H1 (cell line): ENCODE results near the gene RALGDS. TPM values are rescaled to one million over a fixed set of nuclear protein-coding genes. Genes with fewer than 3 reads are reported as not detected.

Source experiments
- CTCF ChIA-PET: fragments of 300-600 bp; sonication (Branson Sonifier 250); formaldehyde crosslinking; loops from one replicate; lab custom pipeline; 2021; ENCODE audit not compliant: partially characterized antibody; lab: Charles Lee
- POLR2A ChIA-PET: fragments of 300-600 bp; sonication (Branson Sonifier 250); formaldehyde crosslinking; loops from one replicate; lab custom pipeline; 2021; ENCODE audit warnings: inconsistent platforms; ENCODE audit not compliant: partially characterized antibody; lab: Charles Lee
- DNase-seq, 2 experiments: peaks; one replicate each; pipeline versions ENCODE4 v3.0.0 to v3.0.0-alpha.2; 2010 to 2022; ENCODE audit warnings: low spot score in 2 of 2, low read depth in 1 of 2, mixed read lengths in 1 of 2
- FAIRE-seq: peaks from 2 replicates; lab custom pipeline; 2011; peaks lifted over from hg19 to GRCh38; lab: Jason Lieb, UNC
- H2AFZ ChIP-seq: 2 replicates; pipeline ENCODE4 v1.8.1; 2012; ENCODE audit warnings: low read length, inconsistent platforms
- H2AK5ac ChIP-seq: 2 replicates; pipeline ENCODE4 v1.6.1; 2013; ENCODE audit warnings: low read depth, low read length
- H2BK120ac ChIP-seq: replicated peaks from 2 replicates; pipeline ENCODE3; 2013; ENCODE audit warnings: low read depth, low read length, inconsistent platforms
- H2BK12ac ChIP-seq: 2 replicates; pipeline ENCODE4 v1.6.1; 2013; ENCODE audit warnings: low read depth, low read length
- H2BK15ac ChIP-seq: 2 replicates; pipeline ENCODE4 v1.6.1; 2013; ENCODE audit warnings: low read length
- H2BK20ac ChIP-seq: 2 replicates; pipeline ENCODE4 v1.6.1; 2013; ENCODE audit warnings: low read length
- H2BK5ac ChIP-seq: 2 replicates; pipeline ENCODE4 v1.6.1; 2013; ENCODE audit warnings: low read depth, low read length
- H3K14ac ChIP-seq: 2 replicates; pipeline ENCODE4 v1.6.1; 2013; ENCODE audit warnings: inconsistent platforms; ENCODE audit not compliant: insufficient read length
- H3K18ac ChIP-seq: 2 replicates; pipeline ENCODE4 v1.6.1; 2013; ENCODE audit warnings: low read length; ENCODE audit errors: extremely low read depth
- H3K23ac ChIP-seq: 2 replicates; pipeline ENCODE4 v1.6.1; 2013; ENCODE audit warnings: inconsistent platforms; ENCODE audit not compliant: insufficient read length
- H3K23me2 ChIP-seq: 2 replicates; pipeline ENCODE4 v1.6.1; 2013; ENCODE audit warnings: low read depth, low read length
- H3K27ac ChIP-seq: 2 replicates; pipeline ENCODE4 v1.6.1; 2011; ENCODE audit warnings: low read depth, low read length, inconsistent platforms
- H3K27me3 ChIP-seq, 4 experiments: replicated peaks in 1 of 4; 1 replicate in 1 of 4; 2 replicates in 3 of 4; pipeline versions ENCODE4 v1.6.1 to v1.8.1; 2011 to 2013; ENCODE audit warnings: low read length in 3 of 4, mild to moderate bottlenecking in 3 of 4, inconsistent platforms in 2 of 4, mixed read lengths in 2 of 4, moderate library complexity in 1 of 4; ENCODE audit not compliant: control insufficient read depth in 3 of 4, insufficient read depth in 3 of 4; ENCODE audit errors: extremely low read depth in 1 of 4
- H3K36me3 ChIP-seq, 4 experiments: 2 replicates each; pipeline versions ENCODE4 v1.6.1 to v1.8.1; 2011 to 2013; ENCODE audit warnings: mild to moderate bottlenecking in 4 of 4, low read length in 3 of 4, moderate library complexity in 2 of 4, control low read depth in 1 of 4, inconsistent platforms in 1 of 4; ENCODE audit not compliant: insufficient read depth in 4 of 4, control insufficient read depth in 2 of 4
- H3K4ac ChIP-seq: replicated peaks from 2 replicates; pipeline ENCODE3; 2013; ENCODE audit warnings: low read length, low read depth, mixed read lengths, inconsistent platforms; ENCODE audit not compliant: insufficient read length
- H3K4me1 ChIP-seq, 4 experiments: replicated peaks in 1 of 4; 1 replicate in 1 of 4; 2 replicates in 3 of 4; pipeline versions ENCODE4 v1.6.1 to v1.8.1; 2011 to 2013; ENCODE audit warnings: low read length in 3 of 4, inconsistent platforms in 2 of 4, mixed read lengths in 1 of 4; ENCODE audit not compliant: insufficient read depth in 4 of 4, control insufficient read depth in 3 of 4
- H3K4me2 ChIP-seq, 2 experiments: 2 replicates each; pipeline versions ENCODE4 v1.6.1 to v1.8.1; 2011 to 2013; ENCODE audit warnings: low read depth in 2 of 2, low read length in 2 of 2, control low read depth in 1 of 2, inconsistent platforms in 1 of 2, mild to moderate bottlenecking in 1 of 2; ENCODE audit not compliant: insufficient read depth in 1 of 2
- H3K4me3 ChIP-seq, 4 experiments: fragments of 200-600, 300-600 bp in 1 of 4; sonication (generic), shearing (Covaris generic), sonication (Bioruptor Twin) in 1 of 4; 2 replicates each; pipeline versions ENCODE4 v1.5.1 to v1.8.1; 2011 to 2016; ENCODE audit warnings: low read length in 4 of 4, low read depth in 3 of 4, control low read depth in 2 of 4, inconsistent platforms in 2 of 4, mild to moderate bottlenecking in 2 of 4, mixed read lengths in 1 of 4, moderate library complexity in 1 of 4; ENCODE audit not compliant: insufficient read depth in 2 of 4; ENCODE audit errors: extremely low read depth in 1 of 4
- H3K56ac ChIP-seq: replicated peaks from 2 replicates; pipeline ENCODE3; 2013; ENCODE audit warnings: low read depth, mild to moderate bottlenecking, mixed read lengths, low read length, inconsistent platforms; ENCODE audit not compliant: insufficient read length
- H3K79me1 ChIP-seq: 2 replicates; pipeline ENCODE4 v1.6.1; 2013; ENCODE audit warnings: low read depth, low read length, control low read depth
- H3K79me2 ChIP-seq, 2 experiments: 2 replicates each; pipeline versions ENCODE4 v1.6.1 to v1.8.1; 2012 to 2013; ENCODE audit warnings: low read length in 2 of 2, mild to moderate bottlenecking in 2 of 2, inconsistent platforms in 1 of 2; ENCODE audit not compliant: insufficient read depth in 2 of 2, control insufficient read depth in 1 of 2
- H3K9ac ChIP-seq, 4 experiments: replicated peaks in 1 of 4; 1 replicate in 1 of 4; 2 replicates in 3 of 4; pipeline versions ENCODE4 v1.6.1 to v1.8.1; 2011 to 2013; ENCODE audit warnings: low read depth in 3 of 4, low read length in 3 of 4, control low read depth in 2 of 4, mild to moderate bottlenecking in 2 of 4, moderate library complexity in 2 of 4, inconsistent platforms in 1 of 4; ENCODE audit errors: extremely low read depth in 1 of 4
- H3K9me3 ChIP-seq, 2 experiments: 2 replicates each; pipeline versions ENCODE4 v1.6.1 to v1.8.1; 2012 to 2013; ENCODE audit warnings: mild to moderate bottlenecking in 2 of 2, moderate library complexity in 2 of 2, control low read depth in 1 of 2, inconsistent platforms in 1 of 2, low read depth in 1 of 2, low read length in 1 of 2, mixed read lengths in 1 of 2; ENCODE audit not compliant: insufficient read depth in 2 of 2
- H4K20me1 ChIP-seq, 2 experiments: replicated peaks in 1 of 2; 2 replicates each; pipeline versions ENCODE3 to v1.8.1; 2011 to 2013; ENCODE audit warnings: inconsistent platforms in 2 of 2, low read length in 2 of 2, mild to moderate bottlenecking in 1 of 2; ENCODE audit not compliant: insufficient read depth in 2 of 2, control insufficient read depth in 1 of 2
- H4K5ac ChIP-seq: 2 replicates; pipeline ENCODE4 v1.6.1; 2013; ENCODE audit warnings: low read length, low read depth, mixed read lengths, inconsistent platforms; ENCODE audit not compliant: insufficient read length
- H4K8ac ChIP-seq: 2 replicates; pipeline ENCODE4 v1.8.0; 2013; ENCODE audit warnings: mild to moderate bottlenecking, moderate library complexity, low read length, inconsistent platforms; ENCODE audit not compliant: insufficient read depth; ENCODE audit errors: extremely low read depth
- H4K91ac ChIP-seq: replicated peaks from 2 replicates; pipeline ENCODE3; 2013; ENCODE audit warnings: low read length, mixed read lengths, inconsistent platforms; ENCODE audit not compliant: insufficient read length
- CTBP2 ChIP-seq: IDR thresholded peaks from 2 replicates; pipeline ENCODE4 v1.7.0; 2011; ENCODE audit warnings: borderline replicate concordance, mild to moderate bottlenecking, moderate library complexity, mixed read lengths, low read length; ENCODE audit not compliant: insufficient read depth, insufficient read length
- FOSL1 ChIP-seq: IDR thresholded peaks from 2 replicates; pipeline ENCODE4 v1.6.1; 2011; ENCODE audit warnings: mild to moderate bottlenecking, low read depth, low read length, moderate library complexity; ENCODE audit not compliant: insufficient read depth
- HDAC2 ChIP-seq, 2 experiments: fragments of 300-600 bp in 1 of 2; sonication (generic) in 1 of 2; IDR thresholded peaks; 2 replicates each; pipeline ENCODE4 v1.6.1; 2011 to 2012; ENCODE audit warnings: low read depth in 2 of 2, low read length in 2 of 2, mild to moderate bottlenecking in 2 of 2, moderate library complexity in 2 of 2, borderline replicate concordance in 1 of 2, inconsistent platforms in 1 of 2
- KDM1A ChIP-seq: fragments of 200-600, 300-600 bp; sonication (generic); IDR thresholded peaks from 2 replicates; pipeline ENCODE4 v1.7.1; 2016; ENCODE audit warnings: mild to moderate bottlenecking, low read length, borderline replicate concordance
- KDM5A ChIP-seq: fragments of 200-600 bp; IDR thresholded peaks from 2 replicates; pipeline ENCODE4 v1.7.1; 2012; ENCODE audit warnings: mild to moderate bottlenecking, low read length, inconsistent platforms, mixed read lengths
- MAX ChIP-seq: IDR thresholded peaks from 2 replicates; pipeline ENCODE4 v1.6.1; 2012; ENCODE audit warnings: inconsistent platforms
- RXRA ChIP-seq: IDR thresholded peaks from 2 replicates; pipeline ENCODE4 v1.6.1; 2011; ENCODE audit warnings: low read depth, mild to moderate bottlenecking, low read length, moderate library complexity; ENCODE audit not compliant: insufficient read depth
- SAP30 ChIP-seq: fragments of 300-600 bp; sonication (generic); IDR thresholded peaks from 2 replicates; pipeline ENCODE4 v1.7.1; 2012; ENCODE audit warnings: low read length, moderate library complexity, mild to moderate bottlenecking, inconsistent platforms; ENCODE audit not compliant: insufficient read depth, insufficient replicate concordance
- SIN3A ChIP-seq, 2 experiments: IDR thresholded peaks in 1 of 2; conservative IDR thresholded peaks in 1 of 2; 2 replicates each; pipeline ENCODE4 v1.6.1; 2011 to 2012; ENCODE audit warnings: low read length in 2 of 2, improper control_type of control experiment in 1 of 2, low read depth in 1 of 2, mild to moderate bottlenecking in 1 of 2
- WGBS, 2 experiments: shearing (Covaris generic) in 1 of 2; methylation state at CpG; one replicate each; pipeline versions ENCODE4 v1.1.6 to v1.1.7; 2013 to 2015; ENCODE audit warnings: low lambda C conversion rate in 2 of 2, mixed read lengths in 2 of 2, inconsistent platforms in 1 of 2, low coverage in 1 of 2, missing lambda C conversion rate in 1 of 2; ENCODE audit not compliant: insufficient replicate concordance in 2 of 2, insufficient coverage in 1 of 2, insufficient read length in 1 of 2; ENCODE audit errors: extremely low coverage in 1 of 2, missing lambda C conversion rate in 1 of 2; 5-methylcytosine and 5-hydroxymethylcytosine counted together
- polyA plus RNA-seq, 7 experiments: library from polyadenylated mRNA; depleted of rRNA in 3 of 7; stranded (reverse) in 5 of 7; unstranded in 2 of 7; fragments of >200 nt in 5 of 7; fragments of 200-250 nt in 2 of 7; gene quantifications; 1 replicate in 5 of 7; 2 replicates in 1 of 7; 4 replicates in 1 of 7; pipeline versions ENCODE4 v1.2.1 to v1.2.3, GENCODE V29; 2011 to 2013; ENCODE audit warnings: missing spikeins in 2 of 7, mixed read lengths in 2 of 7
- total RNA-seq: library from RNA; stranded (reverse); fragmentation: NEBNext Ultra II Directional; extraction: Animal tissue kit (Norgen Biotek cat#: 25700); gene quantifications from 2 replicates; pipeline ENCODE4 v1.2.1, GENCODE V29; 2021

RALGDS gene
- total and polyA plus RNA-seq, 2 of the 8 experiments (the other 6 are each of a cell fraction or from before 2014, with no cell fraction given) = 14.5 to 25.5 TPM

GRCh38 chr9:133114886-133115603 lies 6.0 kb downstream of the RALGDS start:
- Histone ChIP-seq H4K20me1 (peaks cover 34 to 48% of the 10 kb centered on the region in 2 experiments), H3K79me2 (no peaks in the 10 kb centered on the region), H3K79me1 (no peaks in the 10 kb centered on the region), H3K27me3 (peaks cover 0 to 30% (median 20%) of the 10 kb centered on the region in 4 experiments; a peak in 5 of 7 replicates), H2AK5ac (no peak overlapping the region), H3K4me1 (peaks cover 0 to 10% (median 5%) of the 10 kb centered on the region in 4 experiments; a peak in 6 of 7 replicates), H4K5ac (no peak overlapping the region), H3K14ac (no peak overlapping the region), H3K18ac (no peak overlapping the region; the same call in 1 of the 2 replicates), H3K4me3 (no peak overlapping the region), H3K56ac (no peak overlapping the region), H4K91ac (no peak overlapping the region), H3K36me3 (no peaks in the 10 kb centered on the region; a peak in 1 of 8 replicates), H3K4me2 (no peak overlapping the region), H4K8ac (no peak overlapping the region), H3K4ac (no peak overlapping the region), H3K23me2 (no peaks in the 10 kb centered on the region), H2BK120ac (no peak overlapping the region), H3K27ac (no peak overlapping the region), H2BK20ac (no peak overlapping the region), H3K9me3 (no peaks in the 10 kb centered on the region), H2BK5ac (no peak overlapping the region), H2BK15ac (no peak overlapping the region), H2AFZ (no peak overlapping the region), H3K9ac (no peak overlapping the region; a peak in 1 of 7 replicates), H2BK12ac (no peak overlapping the region), H3K23ac (no peak overlapping the region)
- POLR2A ChIA-PET = interaction anchor here (1.1 to 2.4 kb wide), 2 partner anchors 29 to 35 kb away, joined by 3 to 8 read pairs; no protein-coding TSS in a partner anchor
- FAIRE-seq (no peak), DNase-seq (no peak)
- WGBS, 2 experiments = 90% methylated on average over 19 of the region's 19 CpGs; no CpG with 5 or more reads in 1 of the 2 experiments
- TF ChIP-seq RXRA (no peak), FOSL1 (no peak), MAX (no peak), CTBP2 (no peak), HDAC2 (IDR thresholded peaks at IDR 0.05; ENCODE audit: borderline replicate concordance in 1 of 2, low read depth in 2 of 2, low read length in 2 of 2) (no peak), SIN3A (conservative IDR thresholded peaks at IDR 0.05 in 1 of 2, IDR thresholded peaks at IDR 0.05 in 1 of 2; ENCODE audit: low read depth in 1 of 2, low read length in 2 of 2) (no peak), KDM1A (no peak), SAP30 (no peak), KDM5A (no peak)
- CTCF ChIA-PET = interaction anchor here (1.0 to 19.3 kb wide), 9 partner anchors 8 to 227 kb away, joined by 3 to 337 read pairs (median 4); no protein-coding TSS in a partner anchor
